GM23338 (cell line): Measurements from ENCODE around the gene KRT85. TPM values are rescaled to one million over a fixed set of nuclear protein-coding genes. Genes with fewer than 3 reads are reported as not detected.

Experiments used
- ATAC-seq: fragments of 200-7000 bp; cut with Tn5 transposase; 3 replicates; pipeline ENCODE4 v1.9.1; 2020
- DNase-seq: peaks from one replicate; pipeline ENCODE4 v3.0.0-alpha.2; 2015; ENCODE audit warnings: low spot score
- H2AFZ ChIP-seq: fragments of 200-600 bp; sonication (generic); 2 replicates; pipeline ENCODE4 v1.8.0; 2016; ENCODE audit warnings: antibody characterized with exemption, mild to moderate bottlenecking, moderate library complexity
- H3F3A ChIP-seq: fragments of 200-600 bp; sonication (generic); replicated peaks from 2 replicates; pipeline ENCODE4 v1.8.0; 2017; ENCODE audit warnings: antibody characterized with exemption, mixed run types, low read depth
- H3K27ac ChIP-seq: fragments of 200-600 bp; sonication (generic); 2 replicates; pipeline ENCODE4 v1.6.1; 2016; ENCODE audit warnings: low read depth
- H3K27me3 ChIP-seq: fragments of 200-600 bp; sonication (generic); 2 replicates; pipeline ENCODE4 v1.8.0; 2016; ENCODE audit warnings: mild to moderate bottlenecking, mixed run types, moderate library complexity; ENCODE audit not compliant: insufficient read depth
- H3K36me3 ChIP-seq: fragments of 200-600 bp; sonication (generic); 2 replicates; pipeline ENCODE4 v1.8.0; 2016; ENCODE audit warnings: mild to moderate bottlenecking; ENCODE audit not compliant: insufficient read depth
- H3K4me1 ChIP-seq: fragments of 200-600 bp; sonication (generic); 2 replicates; pipeline ENCODE4 v1.8.0; 2016; ENCODE audit warnings: mild to moderate bottlenecking, moderate library complexity; ENCODE audit not compliant: insufficient read depth
- H3K4me2 ChIP-seq: fragments of 200-600 bp; sonication (generic); 2 replicates; pipeline ENCODE4 v1.7.1; 2017; ENCODE audit warnings: mixed run types
- H3K4me3 ChIP-seq: fragments of 200-600 bp; sonication (generic); 2 replicates; pipeline ENCODE4 v1.6.1; 2016; ENCODE audit warnings: mixed run types
- H3K79me2 ChIP-seq: fragments of 200-600 bp; sonication (generic); replicated peaks from 2 replicates; pipeline ENCODE4 v1.8.0; 2017; ENCODE audit warnings: mild to moderate bottlenecking; ENCODE audit not compliant: insufficient read depth
- H3K9me2 ChIP-seq: fragments of 200-600 bp; sonication (generic); 2 replicates; pipeline ENCODE4 v1.8.0; 2017; ENCODE audit not compliant: insufficient read depth
- H4K20me1 ChIP-seq: fragments of 200-600 bp; sonication (generic); replicated peaks from 2 replicates; pipeline ENCODE4 v1.8.0; 2017; ENCODE audit warnings: mild to moderate bottlenecking; ENCODE audit not compliant: insufficient read depth
- H3K27ac Mint-ChIP-seq: 2 replicates; pipeline ENCODE4 v1.8.0; 2020; ENCODE audit warnings: inconsistent platforms, mild to moderate bottlenecking, moderate library complexity, mixed read lengths
- H3K27me3 Mint-ChIP-seq: 3 replicates; pipeline ENCODE4 v1.8.0; 2022; ENCODE audit warnings: low read depth, mild to moderate bottlenecking, moderate library complexity, mixed read lengths, inconsistent platforms; ENCODE audit not compliant: insufficient read depth, poor library complexity
- H3K36me3 Mint-ChIP-seq: 3 replicates; pipeline ENCODE4 v1.8.0; 2021; ENCODE audit warnings: low read depth, mild to moderate bottlenecking, inconsistent platforms, moderate library complexity, mixed read lengths
- H3K4me1 Mint-ChIP-seq: 3 replicates; pipeline ENCODE4 v1.8.0; 2020; ENCODE audit warnings: mild to moderate bottlenecking, inconsistent platforms, mixed read lengths
- H3K4me3 Mint-ChIP-seq: 3 replicates; pipeline ENCODE4 v1.8.0; 2021; ENCODE audit warnings: moderate library complexity, mild to moderate bottlenecking, inconsistent platforms, mixed read lengths
- H3K9me3 Mint-ChIP-seq: 3 replicates; pipeline ENCODE4 v1.8.0; 2020; ENCODE audit warnings: moderate library complexity, mild to moderate bottlenecking, inconsistent platforms, mixed read lengths
- CREB1 ChIP-seq: fragments of 250-450 bp; sonication (Bioruptor Pico); IDR thresholded peaks from 2 replicates; pipeline ENCODE4 v1.5.0; 2020; ENCODE audit warnings: low read depth, mild to moderate bottlenecking, moderate library complexity
- EZH2 ChIP-seq: fragments of 200-600 bp; sonication (generic); IDR thresholded peaks from one replicate; pipeline ENCODE4 v1.8.0; 2017; ENCODE audit warnings: antibody characterized with exemption, mild to moderate bottlenecking, low read depth; ENCODE audit not compliant: unreplicated experiment
- EZH2phosphoT487 ChIP-seq: fragments of 200-600 bp; sonication (generic); IDR thresholded peaks from one replicate; pipeline ENCODE4 v1.8.1; 2018; ENCODE audit warnings: antibody characterized with exemption; ENCODE audit not compliant: unreplicated experiment
- JUNB ChIP-seq: IDR thresholded peaks from one replicate; pipeline ENCODE4 v1.6.1; 2016; ENCODE audit warnings: antibody characterized with exemption; ENCODE audit not compliant: unreplicated experiment
- POLR2AphosphoS5 ChIP-seq: IDR thresholded peaks from 2 replicates; pipeline ENCODE4 v1.6.1; 2016; ENCODE audit warnings: antibody characterized with exemption, low read depth
- STAT1 ChIP-seq: IDR thresholded peaks from one replicate; pipeline ENCODE4 v1.6.1; 2016; ENCODE audit warnings: antibody characterized with exemption; ENCODE audit not compliant: unreplicated experiment
- ZNF114 ChIP-seq: fragments of 250-450 bp; sonication (Bioruptor Pico); IDR thresholded peaks from 2 replicates; pipeline ENCODE4 v1.5.0; 2020; ENCODE audit warnings: mild to moderate bottlenecking, moderate library complexity
- ZNF331 ChIP-seq: fragments of 250-450 bp; sonication (Bioruptor Pico); IDR thresholded peaks from 2 replicates; pipeline ENCODE4 v1.5.0; 2020; ENCODE audit warnings: low read depth, mild to moderate bottlenecking, moderate library complexity
- polyA plus RNA-seq: library from polyadenylated mRNA; unstranded; fragments of >200 nt; fragmentation: Nextera tagmentation; extraction: Ambion mirVana; gene quantifications from 2 replicates; pipeline ENCODE4 v1.2.1, GENCODE V29; 2016
- total RNA-seq: library from RNA; depleted of rRNA; stranded (reverse); fragments of >200 nt; shearing (Covaris generic); gene quantifications from 2 replicates; pipeline ENCODE4 v1.2.3, GENCODE V29; 2014
- TF ChIP-seq, protein P1 (sequence below): IDR thresholded peaks from one replicate; pipeline ENCODE4 v1.6.1; 2018; ENCODE audit warnings: antibody characterized with exemption; ENCODE audit not compliant: unreplicated experiment
- TF ChIP-seq, protein P2 (sequence below): fragments of 250-450 bp; sonication (Bioruptor Pico); IDR thresholded peaks from 2 replicates; pipeline ENCODE4 v1.5.0; 2020; ENCODE audit warnings: mild to moderate bottlenecking, moderate library complexity

KRT85 gene
- total and polyA plus RNA-seq, 2 experiments from 2014 or later = not detected

DNA sequence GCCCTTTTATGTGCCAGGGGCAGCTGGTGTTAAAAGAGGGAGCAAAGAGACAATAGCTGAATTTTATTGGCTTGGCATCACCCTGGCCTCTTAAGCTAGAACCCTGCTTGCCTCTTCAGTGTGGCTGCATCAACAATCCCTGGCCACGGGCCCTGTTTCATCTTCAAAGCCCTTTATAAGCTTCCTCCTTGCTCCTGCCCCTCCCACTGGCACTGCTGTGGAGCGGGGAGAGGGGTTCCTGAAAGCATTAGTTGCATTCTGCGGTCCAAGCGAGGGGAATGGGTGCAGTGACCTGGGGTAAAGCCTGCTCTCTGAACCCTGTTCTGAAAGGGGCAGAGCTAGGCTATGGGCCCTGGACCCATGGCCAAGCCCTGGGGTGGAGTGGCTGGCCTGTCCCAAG, 45.9 kb downstream of the KRT85 start:
- H3K27ac Mint-ChIP-seq = no peak overlapping the region
- Histone ChIP-seq H3K9me2 (no peaks in the 10 kb centered on the region), H3K27me3 (no peaks in the 10 kb centered on the region), H4K20me1 (no peaks in the 10 kb centered on the region), H3K79me2 (no peaks in the 10 kb centered on the region), H2AFZ (no peak overlapping the region), H3K4me2 (no peak overlapping the region), H3K4me1 (no peaks in the 10 kb centered on the region), H3K4me3 (no peak overlapping the region), H3K27ac (no peak overlapping the region), H3F3A (no peaks in the 10 kb centered on the region), H3K36me3 (no peaks in the 10 kb centered on the region)
- no peak overlapping the region for H3K4me3 Mint-ChIP-seq
- H3K27me3 Mint-ChIP-seq = peaks cover 11% of the 10 kb centered on the region
- H3K4me1 Mint-ChIP-seq = no peaks in the 10 kb centered on the region
- no peak for DNase-seq
- no peak for TF ChIP-seq POLR2AphosphoS5
- TF ChIP-seq JUNB = no peak
- no peak for TF ChIP-seq STAT1
- TF ChIP-seq EZH2 = no peak
- TF ChIP-seq ZNF331 (CRISPR knock-in tag) = no peak
- no peak for TF ChIP-seq ZNF114 (CRISPR knock-in tag)
- TF ChIP-seq CREB1 (CRISPR knock-in tag) = no peak
- no peak for TF ChIP-seq EZH2phosphoT487
- TF ChIP-seq, protein P1, sequence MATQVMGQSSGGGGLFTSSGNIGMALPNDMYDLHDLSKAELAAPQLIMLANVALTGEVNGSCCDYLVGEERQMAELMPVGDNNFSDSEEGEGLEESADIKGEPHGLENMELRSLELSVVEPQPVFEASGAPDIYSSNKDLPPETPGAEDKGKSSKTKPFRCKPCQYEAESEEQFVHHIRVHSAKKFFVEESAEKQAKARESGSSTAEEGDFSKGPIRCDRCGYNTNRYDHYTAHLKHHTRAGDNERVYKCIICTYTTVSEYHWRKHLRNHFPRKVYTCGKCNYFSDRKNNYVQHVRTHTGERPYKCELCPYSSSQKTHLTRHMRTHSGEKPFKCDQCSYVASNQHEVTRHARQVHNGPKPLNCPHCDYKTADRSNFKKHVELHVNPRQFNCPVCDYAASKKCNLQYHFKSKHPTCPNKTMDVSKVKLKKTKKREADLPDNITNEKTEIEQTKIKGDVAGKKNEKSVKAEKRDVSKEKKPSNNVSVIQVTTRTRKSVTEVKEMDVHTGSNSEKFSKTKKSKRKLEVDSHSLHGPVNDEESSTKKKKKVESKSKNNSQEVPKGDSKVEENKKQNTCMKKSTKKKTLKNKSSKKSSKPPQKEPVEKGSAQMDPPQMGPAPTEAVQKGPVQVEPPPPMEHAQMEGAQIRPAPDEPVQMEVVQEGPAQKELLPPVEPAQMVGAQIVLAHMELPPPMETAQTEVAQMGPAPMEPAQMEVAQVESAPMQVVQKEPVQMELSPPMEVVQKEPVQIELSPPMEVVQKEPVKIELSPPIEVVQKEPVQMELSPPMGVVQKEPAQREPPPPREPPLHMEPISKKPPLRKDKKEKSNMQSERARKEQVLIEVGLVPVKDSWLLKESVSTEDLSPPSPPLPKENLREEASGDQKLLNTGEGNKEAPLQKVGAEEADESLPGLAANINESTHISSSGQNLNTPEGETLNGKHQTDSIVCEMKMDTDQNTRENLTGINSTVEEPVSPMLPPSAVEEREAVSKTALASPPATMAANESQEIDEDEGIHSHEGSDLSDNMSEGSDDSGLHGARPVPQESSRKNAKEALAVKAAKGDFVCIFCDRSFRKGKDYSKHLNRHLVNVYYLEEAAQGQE = no peak
- TF ChIP-seq, protein P2, sequence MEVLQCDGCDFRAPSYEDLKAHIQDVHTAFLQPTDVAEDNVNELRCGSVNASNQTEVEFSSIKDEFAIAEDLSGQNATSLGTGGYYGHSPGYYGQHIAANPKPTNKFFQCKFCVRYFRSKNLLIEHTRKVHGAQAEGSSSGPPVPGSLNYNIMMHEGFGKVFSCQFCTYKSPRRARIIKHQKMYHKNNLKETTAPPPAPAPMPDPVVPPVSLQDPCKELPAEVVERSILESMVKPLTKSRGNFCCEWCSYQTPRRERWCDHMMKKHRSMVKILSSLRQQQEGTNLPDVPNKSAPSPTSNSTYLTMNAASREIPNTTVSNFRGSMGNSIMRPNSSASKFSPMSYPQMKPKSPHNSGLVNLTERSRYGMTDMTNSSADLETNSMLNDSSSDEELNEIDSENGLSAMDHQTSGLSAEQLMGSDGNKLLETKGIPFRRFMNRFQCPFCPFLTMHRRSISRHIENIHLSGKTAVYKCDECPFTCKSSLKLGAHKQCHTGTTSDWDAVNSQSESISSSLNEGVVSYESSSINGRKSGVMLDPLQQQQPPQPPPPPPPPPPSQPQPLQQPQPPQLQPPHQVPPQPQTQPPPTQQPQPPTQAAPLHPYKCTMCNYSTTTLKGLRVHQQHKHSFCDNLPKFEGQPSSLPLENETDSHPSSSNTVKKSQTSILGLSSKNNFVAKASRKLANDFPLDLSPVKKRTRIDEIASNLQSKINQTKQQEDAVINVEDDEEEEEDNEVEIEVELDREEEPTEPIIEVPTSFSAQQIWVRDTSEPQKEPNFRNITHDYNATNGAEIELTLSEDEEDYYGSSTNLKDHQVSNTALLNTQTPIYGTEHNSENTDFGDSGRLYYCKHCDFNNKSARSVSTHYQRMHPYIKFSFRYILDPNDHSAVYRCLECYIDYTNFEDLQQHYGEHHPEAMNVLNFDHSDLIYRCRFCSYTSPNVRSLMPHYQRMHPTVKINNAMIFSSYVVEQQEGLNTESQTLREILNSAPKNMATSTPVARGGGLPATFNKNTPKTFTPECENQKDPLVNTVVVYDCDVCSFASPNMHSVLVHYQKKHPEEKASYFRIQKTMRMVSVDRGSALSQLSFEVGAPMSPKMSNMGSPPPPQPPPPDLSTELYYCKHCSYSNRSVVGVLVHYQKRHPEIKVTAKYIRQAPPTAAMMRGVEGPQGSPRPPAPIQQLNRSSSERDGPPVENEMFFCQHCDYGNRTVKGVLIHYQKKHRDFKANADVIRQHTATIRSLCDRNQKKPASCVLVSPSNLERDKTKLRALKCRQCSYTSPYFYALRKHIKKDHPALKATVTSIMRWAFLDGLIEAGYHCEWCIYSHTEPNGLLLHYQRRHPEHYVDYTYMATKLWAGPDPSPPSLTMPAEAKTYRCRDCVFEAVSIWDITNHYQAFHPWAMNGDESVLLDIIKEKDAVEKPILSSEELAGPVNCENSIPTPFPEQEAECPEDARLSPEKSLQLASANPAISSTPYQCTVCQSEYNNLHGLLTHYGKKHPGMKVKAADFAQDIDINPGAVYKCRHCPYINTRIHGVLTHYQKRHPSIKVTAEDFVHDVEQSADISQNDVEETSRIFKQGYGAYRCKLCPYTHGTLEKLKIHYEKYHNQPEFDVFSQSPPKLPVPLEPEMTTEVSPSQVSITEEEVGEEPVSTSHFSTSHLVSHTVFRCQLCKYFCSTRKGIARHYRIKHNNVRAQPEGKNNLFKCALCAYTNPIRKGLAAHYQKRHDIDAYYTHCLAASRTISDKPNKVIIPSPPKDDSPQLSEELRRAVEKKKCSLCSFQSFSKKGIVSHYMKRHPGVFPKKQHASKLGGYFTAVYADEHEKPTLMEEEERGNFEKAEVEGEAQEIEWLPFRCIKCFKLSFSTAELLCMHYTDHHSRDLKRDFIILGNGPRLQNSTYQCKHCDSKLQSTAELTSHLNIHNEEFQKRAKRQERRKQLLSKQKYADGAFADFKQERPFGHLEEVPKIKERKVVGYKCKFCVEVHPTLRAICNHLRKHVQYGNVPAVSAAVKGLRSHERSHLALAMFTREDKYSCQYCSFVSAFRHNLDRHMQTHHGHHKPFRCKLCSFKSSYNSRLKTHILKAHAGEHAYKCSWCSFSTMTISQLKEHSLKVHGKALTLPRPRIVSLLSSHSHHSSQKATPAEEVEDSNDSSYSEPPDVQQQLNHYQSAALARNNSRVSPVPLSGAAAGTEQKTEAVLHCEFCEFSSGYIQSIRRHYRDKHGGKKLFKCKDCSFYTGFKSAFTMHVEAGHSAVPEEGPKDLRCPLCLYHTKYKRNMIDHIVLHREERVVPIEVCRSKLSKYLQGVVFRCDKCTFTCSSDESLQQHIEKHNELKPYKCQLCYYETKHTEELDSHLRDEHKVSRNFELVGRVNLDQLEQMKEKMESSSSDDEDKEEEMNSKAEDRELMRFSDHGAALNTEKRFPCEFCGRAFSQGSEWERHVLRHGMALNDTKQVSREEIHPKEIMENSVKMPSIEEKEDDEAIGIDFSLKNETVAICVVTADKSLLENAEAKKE (CRISPR knock-in tag) = no peak
- no peaks in the 10 kb centered on the region for H3K9me3 Mint-ChIP-seq
- ATAC-seq = no peak
- no peaks in the 10 kb centered on the region for H3K36me3 Mint-ChIP-seq
